GM19467 (cell line): ENCODE results near the gene OAS2.

ENCODE experiments used
- ATAC-seq: cut with Tn5 transposase; IDR thresholded peaks from one replicate; pipeline ENCODE4 v1.9.1; 2021; ENCODE audit warnings: mild to moderate bottlenecking, moderate library complexity; ENCODE audit not compliant: unreplicated experiment

Gene OAS2, protein sequence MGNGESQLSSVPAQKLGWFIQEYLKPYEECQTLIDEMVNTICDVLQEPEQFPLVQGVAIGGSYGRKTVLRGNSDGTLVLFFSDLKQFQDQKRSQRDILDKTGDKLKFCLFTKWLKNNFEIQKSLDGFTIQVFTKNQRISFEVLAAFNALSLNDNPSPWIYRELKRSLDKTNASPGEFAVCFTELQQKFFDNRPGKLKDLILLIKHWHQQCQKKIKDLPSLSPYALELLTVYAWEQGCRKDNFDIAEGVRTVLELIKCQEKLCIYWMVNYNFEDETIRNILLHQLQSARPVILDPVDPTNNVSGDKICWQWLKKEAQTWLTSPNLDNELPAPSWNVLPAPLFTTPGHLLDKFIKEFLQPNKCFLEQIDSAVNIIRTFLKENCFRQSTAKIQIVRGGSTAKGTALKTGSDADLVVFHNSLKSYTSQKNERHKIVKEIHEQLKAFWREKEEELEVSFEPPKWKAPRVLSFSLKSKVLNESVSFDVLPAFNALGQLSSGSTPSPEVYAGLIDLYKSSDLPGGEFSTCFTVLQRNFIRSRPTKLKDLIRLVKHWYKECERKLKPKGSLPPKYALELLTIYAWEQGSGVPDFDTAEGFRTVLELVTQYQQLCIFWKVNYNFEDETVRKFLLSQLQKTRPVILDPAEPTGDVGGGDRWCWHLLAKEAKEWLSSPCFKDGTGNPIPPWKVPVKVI

DNA sequence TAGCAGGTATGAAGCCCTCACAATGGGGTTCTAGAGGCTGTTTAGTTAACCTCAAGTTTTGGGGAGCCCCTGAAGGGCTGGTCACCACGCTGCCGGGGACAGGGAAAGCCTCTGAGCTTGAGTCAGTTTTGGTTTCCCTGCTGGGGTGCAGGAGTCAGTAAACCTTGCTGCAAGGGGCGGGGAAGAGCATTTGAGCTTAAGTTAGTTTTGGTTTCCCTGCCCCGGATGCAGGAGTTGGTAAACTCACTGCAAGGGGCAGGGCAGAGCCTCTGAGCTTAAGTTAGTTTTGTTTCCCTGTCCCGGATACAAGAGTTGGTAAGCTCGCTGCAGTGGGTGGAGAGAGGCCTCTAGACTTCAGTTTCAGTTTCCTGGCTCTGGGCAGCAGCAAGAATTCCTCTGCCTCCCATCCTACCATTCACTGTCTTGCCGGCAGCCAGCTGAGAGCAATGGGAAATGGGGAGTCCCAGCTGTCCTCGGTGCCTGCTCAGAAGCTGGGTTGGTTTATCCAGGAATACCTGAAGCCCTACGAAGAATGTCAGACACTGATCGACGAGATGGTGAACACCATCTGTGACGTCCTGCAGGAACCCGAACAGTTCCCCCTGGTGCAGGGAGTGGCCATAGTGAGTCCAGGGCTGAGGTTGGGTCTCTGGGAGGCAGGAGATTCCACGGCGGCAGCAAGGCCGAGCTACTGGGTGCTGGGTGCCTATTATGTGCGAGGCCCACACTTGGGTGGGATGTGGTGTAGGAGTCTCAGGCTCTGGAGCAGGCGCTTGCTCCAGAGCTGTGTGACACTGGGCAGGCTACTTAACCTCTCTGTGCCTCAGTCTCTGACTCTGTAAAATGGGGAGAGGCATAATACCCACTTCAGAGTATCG is at the start of gene OAS2:
Gene OAS2 (plus strand): TSS at position 357 of the 878 bp plus-strand sequence. CDS start 90 bp downstream, at position 447.
- ATAC-seq, result peak; percentile 88

DNA sequence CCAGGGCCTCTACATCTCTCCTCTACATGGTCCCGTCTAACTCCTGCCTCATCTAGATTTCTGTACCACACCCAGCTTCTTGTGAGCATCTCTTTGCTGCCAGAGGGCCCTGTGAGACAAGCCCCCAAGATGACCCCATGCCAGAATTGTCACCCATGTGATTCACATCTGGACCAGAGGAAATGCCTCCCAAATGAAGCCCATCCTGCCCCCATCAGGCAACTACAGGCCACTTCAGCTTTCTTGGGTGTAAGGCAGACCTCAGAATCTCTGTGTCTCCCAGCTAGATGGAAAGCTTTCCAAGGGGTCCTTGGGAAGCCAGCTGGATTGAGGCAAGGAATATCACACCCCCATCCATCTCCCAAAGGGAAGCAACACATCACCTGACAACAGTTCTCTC is 49.3 kb upstream of the OAS2 start:
- no peak for ATAC-seq

DNA sequence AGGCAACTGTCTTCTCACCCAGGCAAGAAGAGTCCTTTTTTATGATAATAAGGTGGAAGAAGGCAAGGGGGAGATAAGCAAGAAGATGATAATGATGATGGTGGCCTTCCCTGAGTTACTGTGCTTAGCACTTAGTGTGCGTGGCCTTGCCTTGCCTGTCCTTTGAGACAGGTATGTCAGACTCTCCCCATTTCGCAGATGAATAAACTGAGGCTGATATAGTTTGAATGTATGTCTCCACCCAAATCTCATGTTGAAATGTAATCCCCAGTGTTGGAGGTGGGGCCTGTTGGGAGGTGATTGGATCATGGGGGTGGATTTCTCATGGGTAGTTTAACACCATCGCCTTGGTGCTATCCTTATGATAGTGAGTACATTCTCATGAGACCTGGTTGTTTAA is 48.6 kb upstream of the OAS2 start:
- no peak for ATAC-seq

DNA sequence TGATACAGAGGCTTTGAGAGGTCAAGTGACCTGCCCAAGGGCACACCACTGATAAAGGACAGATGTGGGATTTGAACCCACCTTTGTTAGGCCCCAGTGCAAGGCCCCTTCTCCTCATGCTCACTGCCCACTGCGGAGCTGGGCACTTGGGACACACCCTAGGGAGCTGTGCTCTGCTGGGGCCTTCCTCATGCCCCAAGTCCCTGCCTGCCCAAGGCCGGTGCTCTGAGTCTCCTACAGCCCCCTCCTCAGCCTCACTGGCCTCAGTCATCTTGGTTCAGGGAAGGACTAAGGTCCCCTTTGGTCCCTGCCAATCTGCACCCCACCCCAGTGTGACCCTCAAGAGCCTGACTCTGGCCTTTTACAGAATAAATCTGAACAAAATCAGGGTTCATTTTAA is 48.0 kb upstream of the OAS2 start:
- ATAC-seq, result no peak

DNA sequence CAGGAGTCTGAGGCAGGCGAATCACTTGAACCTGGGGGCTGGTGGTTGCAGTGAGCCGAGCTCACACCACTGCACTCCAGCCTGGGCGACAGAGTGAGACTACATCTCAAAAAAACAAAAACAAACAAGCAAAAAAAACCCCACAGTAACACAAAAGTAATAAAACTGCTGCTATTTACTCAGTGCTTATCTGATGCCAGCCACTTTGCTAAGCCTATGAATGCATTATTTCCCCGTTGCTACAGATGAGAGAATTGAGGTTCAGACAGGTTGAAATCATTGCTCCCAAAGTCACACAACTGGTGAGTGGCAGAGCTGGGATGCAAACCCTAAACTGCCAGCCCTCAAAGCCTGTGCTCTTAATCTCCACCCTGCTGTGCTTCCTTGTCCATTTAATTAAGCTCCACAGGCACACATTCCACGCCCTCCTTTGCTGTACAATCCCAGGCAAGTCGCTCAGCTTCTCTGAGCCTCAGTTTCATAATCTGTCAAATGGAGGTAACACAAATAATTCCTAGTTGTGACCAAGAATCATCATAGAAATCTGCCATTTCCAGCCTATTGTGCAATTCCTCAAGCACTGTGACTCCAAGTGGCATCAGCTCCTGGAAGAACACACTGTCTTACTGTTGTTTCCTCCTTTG is 45.7 kb upstream of the OAS2 start:
- ATAC-seq, result no peak

DNA sequence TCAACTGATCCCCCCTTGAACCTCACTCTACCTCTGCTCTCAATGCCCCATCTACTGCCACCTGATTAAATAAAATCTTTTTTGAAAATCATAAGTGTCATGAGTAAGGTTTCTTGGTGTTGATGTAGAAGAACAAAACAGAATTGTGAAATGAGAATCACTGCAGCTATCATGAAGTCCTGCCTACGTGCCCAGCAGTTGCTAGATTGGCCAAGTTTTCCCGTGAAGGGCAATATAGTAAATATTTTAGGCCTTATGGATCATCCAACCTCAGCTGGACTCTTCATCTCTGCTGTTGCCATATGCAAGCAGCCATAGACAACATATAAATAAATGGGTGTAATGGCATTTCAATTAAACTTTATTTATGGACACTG is 45.2 kb upstream of the OAS2 start:
- no peak for ATAC-seq

DNA sequence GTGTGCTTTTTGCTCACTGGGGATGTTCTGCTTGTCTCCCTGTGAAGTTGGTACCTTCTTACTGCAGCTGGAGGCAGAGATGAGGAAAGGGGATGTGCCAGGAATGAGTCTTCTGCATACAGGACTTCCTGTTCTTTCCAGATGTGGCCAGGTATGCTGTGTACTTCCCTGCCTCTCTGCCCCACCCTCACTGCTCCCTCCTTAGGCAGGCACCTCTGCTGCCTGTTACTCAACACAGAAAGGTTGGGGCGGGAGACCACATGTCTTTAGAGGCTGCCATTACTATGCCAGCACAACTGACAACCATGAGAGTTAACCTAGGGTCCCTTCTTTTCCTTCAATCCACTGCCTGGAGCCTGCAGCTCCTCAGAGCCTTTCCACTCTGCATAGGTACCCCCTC is 42.1 kb upstream of the OAS2 start:
- no peak for ATAC-seq

DNA sequence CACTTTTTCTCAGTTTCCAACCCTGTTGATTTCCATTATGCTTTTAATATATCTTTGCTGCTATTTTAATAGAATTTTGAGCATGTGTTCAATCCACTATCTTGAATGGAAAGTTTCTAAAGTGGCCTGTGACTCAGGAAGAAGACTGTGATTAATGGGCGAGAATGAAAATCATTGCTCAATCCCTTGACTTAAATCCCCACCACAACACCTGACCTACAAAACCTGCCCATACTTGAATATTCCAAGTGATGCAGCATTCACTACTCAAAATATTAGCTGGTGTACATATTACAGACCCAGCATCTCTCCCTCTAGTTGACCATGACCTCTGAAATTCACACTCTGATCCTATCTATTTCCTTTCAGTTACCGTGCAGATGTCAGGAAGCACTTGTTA is 41.4 kb upstream of the OAS2 start:
- no peak for ATAC-seq

DNA sequence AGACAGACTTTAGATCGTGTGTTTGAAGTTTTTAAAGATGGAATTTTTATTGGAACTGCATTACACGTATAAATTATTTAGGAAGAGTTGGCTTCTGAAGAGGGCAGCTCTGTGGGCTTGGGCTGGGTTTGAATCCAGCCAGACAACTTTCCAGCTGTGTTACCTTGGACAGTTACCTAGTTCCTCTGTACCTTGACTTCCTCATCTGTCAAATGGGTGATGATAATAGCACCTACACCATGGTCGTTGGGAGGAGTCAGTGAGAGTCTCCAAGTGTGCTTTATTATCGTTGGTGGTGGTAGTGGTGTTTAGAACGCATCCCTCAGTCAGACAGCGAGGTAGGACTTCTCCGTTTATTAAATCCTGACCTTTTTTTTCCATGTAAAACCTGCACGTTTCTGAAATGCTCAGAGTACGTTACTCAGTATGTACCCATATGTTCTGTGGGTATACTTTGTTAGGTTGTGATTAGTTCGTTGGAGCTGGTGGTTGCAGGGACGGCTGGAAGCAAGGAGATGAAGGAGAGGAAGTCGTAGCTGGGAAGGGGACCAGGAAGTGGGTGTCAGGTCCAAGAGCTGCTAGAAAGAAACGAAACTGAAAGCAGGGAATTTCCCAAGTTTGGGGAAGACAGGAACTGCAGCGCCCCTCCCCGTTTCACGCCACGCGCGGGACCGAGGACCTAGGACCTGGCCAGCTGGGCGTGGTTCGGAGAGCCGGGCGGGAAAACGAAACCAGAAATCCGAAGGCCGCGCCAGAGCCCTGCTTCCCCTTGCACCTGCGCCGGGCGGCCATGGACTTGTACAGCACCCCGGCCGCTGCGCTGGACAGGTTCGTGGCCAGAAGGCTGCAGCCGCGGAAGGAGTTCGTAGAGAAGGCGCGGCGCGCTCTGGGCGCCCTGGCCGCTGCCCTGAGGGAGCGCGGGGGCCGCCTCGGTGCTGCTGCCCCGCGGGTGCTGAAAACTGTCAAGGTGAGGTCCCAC is 40.3 kb upstream of the OAS2 start, which contains the start of gene OAS3:
Gene OAS3 (plus strand): TSS at position 734 of the 979 bp plus-strand sequence. CDS start 57 bp downstream, at position 791.
- ATAC-seq, result peak; percentile 56

DNA sequence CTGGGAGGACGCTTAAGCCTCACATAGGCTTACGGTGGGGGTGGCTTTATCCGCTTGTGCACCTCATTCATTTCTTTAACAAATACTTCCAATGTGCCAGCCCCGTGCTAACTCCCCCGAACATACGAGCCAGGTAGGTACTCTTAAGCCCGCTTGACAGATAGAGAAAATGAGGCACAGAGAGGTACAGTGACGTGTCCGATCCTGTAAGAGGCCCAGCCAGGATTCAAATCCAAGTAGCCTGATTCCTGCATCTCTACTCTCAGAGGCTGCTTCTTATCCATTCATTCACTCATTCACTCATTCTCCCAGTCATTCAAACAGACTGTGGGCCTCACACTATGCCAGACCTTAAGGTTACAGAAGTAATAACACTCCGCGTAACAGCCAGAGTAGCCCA is 39.6 kb upstream of the OAS2 start:
- ATAC-seq, result no peak

DNA sequence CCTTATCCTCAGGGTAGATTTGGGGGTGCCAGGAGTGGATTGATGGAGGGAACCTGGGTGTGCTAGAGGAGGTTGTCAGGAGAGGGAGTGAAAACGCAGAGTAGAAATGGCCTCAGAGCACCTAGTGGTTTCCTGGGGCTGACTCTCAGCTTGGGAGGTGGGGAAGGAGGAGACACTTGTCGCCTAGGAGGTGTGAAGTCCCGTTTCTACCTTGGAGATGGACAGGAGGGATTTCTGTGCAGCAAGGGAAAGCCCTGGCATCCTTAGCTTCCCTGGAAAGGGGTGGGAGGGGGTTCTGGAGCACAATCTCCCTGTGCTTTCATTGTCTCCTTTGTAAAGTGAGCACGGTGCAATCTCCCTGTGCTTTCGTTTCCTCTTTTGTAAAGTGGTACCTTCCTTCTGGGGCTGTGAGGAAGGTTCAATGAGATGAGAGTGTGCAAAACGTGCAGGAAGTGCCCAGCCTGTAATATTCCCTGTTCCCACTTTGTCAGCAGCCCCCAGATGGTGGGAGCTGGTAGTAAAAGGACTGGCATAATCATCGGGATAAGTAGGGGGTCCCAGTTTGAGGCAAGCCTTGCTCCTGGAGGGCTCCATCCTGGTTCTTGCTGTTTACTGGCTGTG is 38.4 kb upstream of the OAS2 start:
- ATAC-seq, result peak; percentile 58

DNA sequence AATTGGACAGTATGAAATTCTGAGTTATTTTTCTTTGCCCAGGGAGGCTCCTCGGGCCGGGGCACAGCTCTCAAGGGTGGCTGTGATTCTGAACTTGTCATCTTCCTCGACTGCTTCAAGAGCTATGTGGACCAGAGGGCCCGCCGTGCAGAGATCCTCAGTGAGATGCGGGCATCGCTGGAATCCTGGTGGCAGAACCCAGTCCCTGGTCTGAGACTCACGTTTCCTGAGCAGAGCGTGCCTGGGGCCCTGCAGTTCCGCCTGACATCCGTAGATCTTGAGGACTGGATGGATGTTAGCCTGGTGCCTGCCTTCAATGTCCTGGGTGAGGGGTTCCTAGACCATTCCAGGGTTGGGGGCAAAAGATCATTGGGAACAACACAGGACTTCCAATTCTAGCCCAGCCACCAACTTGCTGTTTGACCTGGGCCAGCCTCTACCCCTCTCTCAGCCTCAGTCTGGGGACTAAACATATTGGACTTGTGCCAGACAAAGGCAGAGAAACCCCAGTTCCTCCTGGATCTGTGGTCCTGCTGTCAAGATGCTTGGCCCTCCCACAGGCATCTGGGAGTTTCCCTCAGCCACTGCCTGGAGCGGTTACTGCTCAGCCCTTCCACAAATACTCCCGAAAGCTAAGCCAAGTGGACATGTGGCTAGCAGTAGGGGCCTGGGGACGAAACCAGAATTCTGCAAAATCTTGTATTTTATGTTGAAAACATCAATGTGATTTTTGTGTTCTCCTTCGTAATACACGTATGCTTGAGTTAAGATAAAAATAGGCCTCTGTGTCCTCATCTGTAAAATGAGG is 36.6 kb upstream of the OAS2 start:
- ATAC-seq, result no peak

DNA sequence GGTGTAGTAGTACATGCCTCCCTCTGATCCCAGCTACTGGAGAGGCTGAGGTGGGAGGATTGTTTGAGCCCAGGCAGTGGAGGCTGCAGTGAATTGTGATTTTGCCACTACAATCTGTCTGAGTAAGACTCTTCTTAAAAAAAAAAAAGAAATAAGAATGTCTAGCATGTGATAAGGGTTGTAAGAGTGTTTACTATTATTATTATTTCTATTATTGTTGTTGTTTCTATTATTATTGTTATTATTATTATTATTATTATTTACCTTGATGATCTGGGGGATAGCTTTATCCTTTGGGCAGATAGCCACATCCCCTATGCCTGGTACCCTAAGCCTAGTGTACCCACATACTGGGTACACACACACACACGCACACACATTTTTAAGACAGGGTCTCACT is 35.7 kb upstream of the OAS2 start:
- ATAC-seq, result no peak

DNA sequence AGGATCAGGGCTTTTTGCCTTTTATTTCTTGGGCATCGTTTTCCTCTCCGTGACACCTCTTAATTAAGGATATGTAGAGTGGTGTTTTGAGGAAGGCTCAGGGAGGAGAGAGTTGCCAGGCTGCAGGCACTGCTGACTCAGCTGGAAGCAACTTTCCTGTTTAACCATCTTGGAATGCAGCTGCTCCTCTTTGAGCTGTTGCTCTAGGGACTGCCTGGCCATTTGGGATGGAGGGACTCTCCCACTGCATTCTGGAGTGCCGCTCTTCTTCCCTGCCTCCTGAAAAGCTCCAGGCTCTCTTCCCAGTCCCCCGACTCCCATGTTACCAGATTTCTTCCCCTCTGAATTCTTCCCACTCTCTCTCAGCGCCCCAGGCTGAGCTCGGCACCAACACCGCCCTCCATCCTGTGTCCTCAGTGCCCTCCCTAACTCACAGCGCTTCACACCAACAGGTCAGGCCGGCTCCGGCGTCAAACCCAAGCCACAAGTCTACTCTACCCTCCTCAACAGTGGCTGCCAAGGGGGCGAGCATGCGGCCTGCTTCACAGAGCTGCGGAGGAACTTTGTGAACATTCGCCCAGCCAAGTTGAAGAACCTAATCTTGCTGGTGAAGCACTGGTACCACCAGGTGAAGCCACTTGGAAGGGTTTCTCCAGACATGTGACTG is 34.2 kb upstream of the OAS2 start:
- ATAC-seq, result no peak

DNA sequence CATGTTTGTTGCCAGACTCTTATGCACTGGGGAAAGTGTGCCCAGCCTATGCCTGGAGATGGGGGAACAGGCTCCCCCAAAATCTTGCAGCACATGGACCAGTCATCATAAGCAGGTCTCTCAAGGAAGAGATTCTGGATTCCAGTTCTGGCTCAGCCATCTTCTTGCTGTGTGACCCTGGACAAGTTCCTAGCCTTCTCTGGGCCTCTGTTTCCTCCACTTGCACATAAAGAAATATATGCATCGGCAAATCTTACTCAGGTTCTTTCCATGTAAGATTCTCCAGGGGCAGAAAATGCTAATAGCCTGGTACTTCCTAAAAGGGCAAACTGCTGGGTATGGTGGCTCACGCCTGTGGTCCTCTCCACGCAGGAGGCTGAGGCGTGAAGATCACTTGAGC is 32.8 kb upstream of the OAS2 start:
- no peak for ATAC-seq

DNA sequence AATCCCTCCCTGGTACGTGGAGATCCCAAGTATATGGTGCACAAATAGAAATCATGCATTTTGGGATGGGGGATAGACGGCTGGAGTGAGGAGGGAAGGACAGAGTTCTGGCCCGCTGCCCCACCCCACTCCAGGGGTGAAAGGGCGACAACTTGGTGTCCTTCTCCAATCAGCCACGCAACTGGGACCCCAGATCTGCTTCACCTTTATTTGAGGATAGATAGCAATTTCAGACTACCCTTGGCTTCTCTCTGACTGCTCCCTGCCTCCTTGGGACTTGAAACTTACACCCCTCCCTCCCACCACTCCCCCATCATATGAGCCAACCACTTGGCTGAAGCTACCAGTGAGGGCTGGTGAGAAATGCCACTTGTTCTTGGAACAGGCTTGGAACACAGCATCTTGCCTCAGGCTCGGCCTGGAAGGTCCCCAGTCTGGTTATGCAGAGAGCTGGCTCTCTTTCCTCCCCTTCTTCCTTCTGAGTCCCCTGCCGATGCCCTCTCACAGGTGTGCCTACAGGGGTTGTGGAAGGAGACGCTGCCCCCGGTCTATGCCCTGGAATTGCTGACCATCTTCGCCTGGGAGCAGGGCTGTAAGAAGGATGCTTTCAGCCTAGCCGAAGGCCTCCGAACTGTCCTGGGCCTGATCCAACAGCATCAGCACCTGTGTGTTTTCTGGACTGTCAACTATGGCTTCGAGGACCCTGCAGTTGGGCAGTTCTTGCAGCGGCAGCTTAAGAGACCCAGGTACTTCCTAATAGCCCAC is 31.9 kb upstream of the OAS2 start:
- no peak for ATAC-seq

DNA sequence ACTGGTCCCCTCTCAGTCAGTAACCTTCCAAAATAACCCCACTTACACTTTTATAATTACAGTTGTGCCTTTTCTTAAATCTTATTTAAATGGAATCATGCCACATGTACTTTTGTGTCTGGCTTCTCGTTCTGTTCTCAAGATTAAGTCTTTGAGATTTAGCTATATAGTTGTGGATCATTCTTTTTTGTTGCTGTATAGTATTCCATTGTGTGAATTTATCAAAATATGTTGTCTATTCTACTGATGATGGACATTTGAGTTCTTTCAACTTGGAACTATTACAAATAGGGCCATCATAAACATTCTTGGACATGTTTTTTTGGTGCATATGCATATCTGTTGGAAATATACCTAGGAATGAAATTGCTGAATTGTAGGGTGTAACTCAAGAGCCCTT is 31.0 kb upstream of the OAS2 start:
- no peak for ATAC-seq
